ENCODE measurements around the gene CAPN11. TPM values are rescaled to one million over a fixed set of nuclear protein-coding genes. Genes with fewer than 3 reads are reported as not detected.

Gene CAPN11
- total and polyA plus RNA-seq, 2 donors (not counting 3 experiments of a cell fraction or from before 2014, with no cell fraction given) = 1.4 to 1.7 TPM

DNA sequence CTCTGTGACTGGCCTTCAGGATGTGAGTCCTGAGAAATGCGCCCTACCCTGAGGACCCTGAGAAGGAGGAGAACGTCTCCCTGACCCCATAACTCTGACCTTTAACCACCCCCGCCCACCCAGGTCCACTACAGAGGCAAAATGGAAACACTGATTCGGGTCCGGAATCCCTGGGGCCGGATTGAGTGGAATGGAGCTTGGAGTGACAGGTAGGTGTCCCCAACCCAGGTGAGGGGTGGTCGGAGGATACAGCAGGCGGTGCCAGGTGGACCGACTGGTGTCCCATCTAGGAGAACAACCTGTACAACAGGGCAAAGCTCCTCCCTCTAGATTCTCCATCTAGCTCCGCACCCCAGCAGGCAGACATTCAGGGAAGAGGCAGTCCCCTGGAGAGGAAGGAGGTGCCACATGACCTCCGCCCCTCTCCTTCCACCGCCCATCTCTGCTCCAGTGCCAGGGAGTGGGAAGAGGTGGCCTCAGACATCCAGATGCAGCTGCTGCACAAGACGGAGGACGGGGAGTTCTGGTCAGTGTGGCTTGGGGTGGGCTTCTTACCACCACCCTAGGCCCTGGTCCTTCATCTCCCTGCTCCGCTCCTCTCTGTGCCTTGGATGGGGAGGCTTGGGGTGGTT is 17.6 kb downstream of the CAPN11 start:
- no peaks in the 10 kb centered on the region for H3K27me3 ChIP-seq (ENCODE audit: control insufficient read depth in 2 of 2, insufficient read depth in 2 of 2, low read length in 2 of 2)
- no peak overlapping the region for H3K9ac ChIP-seq (replicated peaks; ENCODE audit: extremely low read depth, insufficient read depth, low read length)
- TF ChIP-seq EZH2 (IDR thresholded peaks at IDR 0.05; ENCODE audit: borderline replicate concordance, low read depth, low read length, severe bottlenecking) = no peak
- no peak for TF ChIP-seq FOS (IDR thresholded peaks at IDR 0.05; ENCODE audit: borderline replicate concordance, insufficient read depth, low read length)
- TF ChIP-seq, protein P1, sequence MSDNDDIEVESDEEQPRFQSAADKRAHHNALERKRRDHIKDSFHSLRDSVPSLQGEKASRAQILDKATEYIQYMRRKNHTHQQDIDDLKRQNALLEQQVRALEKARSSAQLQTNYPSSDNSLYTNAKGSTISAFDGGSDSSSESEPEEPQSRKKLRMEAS (IDR thresholded peaks at IDR 0.05; ENCODE audit: insufficient read depth, insufficient read length) = no peak
- no peaks in the 10 kb centered on the region for H4K20me1 ChIP-seq (replicated peaks; ENCODE audit: control insufficient read depth, extremely low read depth, insufficient read depth, low read length)
- DNase-seq (ENCODE audit: low read depth, low spot score) (no peak), FAIRE-seq (no peak)
- H3K36me3 ChIP-seq (ENCODE audit: control insufficient read depth in 2 of 2, extremely low read depth in 1 of 2, insufficient read depth in 2 of 2, low read length in 2 of 2) = no peaks in the 10 kb centered on the region
- H3K9me1 ChIP-seq (replicated peaks; ENCODE audit: control insufficient read depth, extremely low read depth, insufficient read depth, low read length) = no peaks in the 10 kb centered on the region
- intact Hi-C loops (cut with micrococcal nuclease) (no loop called here), dilution Hi-C loops (cut with MboI; ENCODE audit: extremely low pct_ligation_motif_present, low sequenced_read_pairs) (no loop called here)
- POLR2A ChIA-PET = interaction anchor here (1.1 to 1.8 kb wide), 3 partner anchors 43 to 70 kb away, joined by 3 to 8 read pairs (median 4); partner anchors contain the start of genes HSP90AB1 and SLC29A1
- H3K4me1 ChIP-seq (ENCODE audit: control insufficient read depth, extremely low read depth, insufficient read depth, low read length) = peaks cover 42% of the 10 kb centered on the region
- H3K79me2 ChIP-seq (ENCODE audit: control insufficient read depth, insufficient read depth, low read length) = no peaks in the 10 kb centered on the region
- peak overlapping the region; percentile 10 for H2AFZ ChIP-seq (ENCODE audit: low read depth, low read length)
- H3K9me3 ChIP-seq (replicated peaks; ENCODE audit: control insufficient read depth, insufficient read depth, low read length) = no peaks in the 10 kb centered on the region
- CTCF ChIA-PET = interaction anchor here (1.7 to 6.1 kb wide), 3 partner anchors 10 to 59 kb away, joined by 4 to 148 read pairs (median 84); partner anchors contain the start of gene SLC29A1
- peak overlapping the region; percentile 91 for H3K27ac ChIP-seq (ENCODE audit: insufficient read depth, low read depth, low read length)
- no TSS peak for BruUV-seq (replicated peaks)
- H3K4me3 ChIP-seq (replicated peaks in 1 of 3; ENCODE audit: insufficient read depth in 1 of 3, low read depth in 1 of 3, low read length in 3 of 3) = no peak overlapping the region
- H3K4me2 ChIP-seq (ENCODE audit: insufficient read depth, low read length) = peak overlapping the region; percentile 5

DNA sequence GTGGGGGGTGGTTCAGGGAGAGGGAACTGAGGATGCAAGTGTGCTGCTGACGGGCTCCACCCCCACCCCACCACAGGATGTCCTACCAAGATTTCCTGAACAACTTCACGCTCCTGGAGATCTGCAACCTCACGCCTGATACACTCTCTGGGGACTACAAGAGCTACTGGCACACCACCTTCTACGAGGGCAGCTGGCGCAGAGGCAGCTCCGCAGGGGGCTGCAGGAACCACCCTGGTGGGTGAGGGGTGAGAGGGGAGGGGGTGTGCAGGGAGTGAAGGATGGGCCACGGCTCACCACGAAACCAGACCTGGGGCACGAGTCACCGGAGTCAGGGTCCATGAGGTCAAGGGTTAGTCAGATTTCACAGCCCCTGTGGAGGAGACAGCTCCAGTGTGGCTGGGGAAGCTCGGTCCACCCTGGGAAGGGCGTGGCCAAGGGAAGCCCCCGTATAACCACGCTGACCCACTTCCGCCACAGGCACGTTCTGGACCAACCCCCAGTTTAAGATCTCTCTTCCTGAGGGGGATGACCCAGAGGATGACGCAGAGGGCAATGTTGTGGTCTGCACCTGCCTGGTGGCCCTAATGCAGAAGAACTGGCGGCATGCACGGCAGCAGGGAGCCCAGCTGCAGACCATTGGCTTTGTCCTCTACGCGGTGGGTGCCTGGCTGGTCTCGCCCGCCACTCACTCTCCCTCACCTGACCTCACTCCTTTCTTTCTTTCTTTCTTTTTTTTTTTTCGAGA is 18.3 kb downstream of the CAPN11 start:
- intact Hi-C loops (cut with micrococcal nuclease) = no loop called here
- TF ChIP-seq POLR2A (IDR thresholded peaks at IDR 0.05; ENCODE audit: low read depth, low read length) = peak; percentile 22
- TF ChIP-seq FOS (IDR thresholded peaks at IDR 0.05; ENCODE audit: borderline replicate concordance, insufficient read depth, low read length) = peak; percentile 10
- no peak for TF ChIP-seq EZH2 (IDR thresholded peaks at IDR 0.05; ENCODE audit: borderline replicate concordance, low read depth, low read length, severe bottlenecking)
- peak; percentile 64 for TF ChIP-seq POLR2AphosphoS5 (IDR thresholded peaks at IDR 0.05; ENCODE audit: insufficient read depth, low read depth, low read length)
- dilution Hi-C loops (cut with MboI; ENCODE audit: extremely low pct_ligation_motif_present, low sequenced_read_pairs) = no loop called here
- H3K79me2 ChIP-seq (ENCODE audit: control insufficient read depth, insufficient read depth, low read length) = no peaks in the 10 kb centered on the region
- POLR2A ChIA-PET = interaction anchor here (0.7 to 1.8 kb wide), 4 partner anchors 23 to 70 kb away, joined by 3 to 8 read pairs (median 4); partner anchors contain the start of genes HSP90AB1 and SLC29A1
- peak overlapping the region; percentile 28 for H3K9ac ChIP-seq (replicated peaks; ENCODE audit: extremely low read depth, insufficient read depth, low read length)
- peaks cover 42% of the 10 kb centered on the region for H3K4me1 ChIP-seq (ENCODE audit: control insufficient read depth, extremely low read depth, insufficient read depth, low read length)
- no peaks in the 10 kb centered on the region for H4K20me1 ChIP-seq (replicated peaks; ENCODE audit: control insufficient read depth, extremely low read depth, insufficient read depth, low read length)
- peak overlapping the region; percentile 10 for H2AFZ ChIP-seq (ENCODE audit: low read depth, low read length)
- H3K27me3 ChIP-seq (ENCODE audit: control insufficient read depth in 2 of 2, insufficient read depth in 2 of 2, low read length in 2 of 2) = no peaks in the 10 kb centered on the region
- no peaks in the 10 kb centered on the region for H3K9me3 ChIP-seq (replicated peaks; ENCODE audit: control insufficient read depth, insufficient read depth, low read length)
- DNase-seq (ENCODE audit: low read depth, low spot score) (peak; percentile 30), FAIRE-seq (peak; percentile 83)
- no peaks in the 10 kb centered on the region for H3K9me1 ChIP-seq (replicated peaks; ENCODE audit: control insufficient read depth, extremely low read depth, insufficient read depth, low read length)
- H3K27ac ChIP-seq (ENCODE audit: insufficient read depth, low read depth, low read length) = peak overlapping the region; percentile 91
- CTCF ChIA-PET = interaction anchor here (1.3 to 6.1 kb wide), 5 partner anchors 10 to 80 kb away, joined by 4 to 148 read pairs (median 7); partner anchors contain the start of gene SLC29A1
- peak overlapping the region; percentile 5 for H3K4me2 ChIP-seq (ENCODE audit: insufficient read depth, low read length)
- H3K36me3 ChIP-seq (ENCODE audit: control insufficient read depth in 2 of 2, extremely low read depth in 1 of 2, insufficient read depth in 2 of 2, low read length in 2 of 2) = no peaks in the 10 kb centered on the region
- no TSS peak for BruUV-seq (replicated peaks)
- no peak overlapping the region for H3K4me3 ChIP-seq (replicated peaks in 1 of 3; ENCODE audit: insufficient read depth in 1 of 3, low read depth in 1 of 3, low read length in 3 of 3)

All from endothelial cell of umbilical vein (primary cell).